GM18907 (cell line): ENCODE results near the gene CYS1.
"Not testable (repeated sequence)": the region's sequence is repeated elsewhere in the genome, so short reads cannot be mapped to it uniquely, and the experiment has no call there.

Experiments
- ATAC-seq: cut with Tn5 transposase; IDR thresholded peaks from one replicate; pipeline ENCODE4 v1.9.1; 2021; ENCODE audit warnings: mild to moderate bottlenecking, moderate library complexity; ENCODE audit not compliant: unreplicated experiment

The CYS1 gene

DNA sequence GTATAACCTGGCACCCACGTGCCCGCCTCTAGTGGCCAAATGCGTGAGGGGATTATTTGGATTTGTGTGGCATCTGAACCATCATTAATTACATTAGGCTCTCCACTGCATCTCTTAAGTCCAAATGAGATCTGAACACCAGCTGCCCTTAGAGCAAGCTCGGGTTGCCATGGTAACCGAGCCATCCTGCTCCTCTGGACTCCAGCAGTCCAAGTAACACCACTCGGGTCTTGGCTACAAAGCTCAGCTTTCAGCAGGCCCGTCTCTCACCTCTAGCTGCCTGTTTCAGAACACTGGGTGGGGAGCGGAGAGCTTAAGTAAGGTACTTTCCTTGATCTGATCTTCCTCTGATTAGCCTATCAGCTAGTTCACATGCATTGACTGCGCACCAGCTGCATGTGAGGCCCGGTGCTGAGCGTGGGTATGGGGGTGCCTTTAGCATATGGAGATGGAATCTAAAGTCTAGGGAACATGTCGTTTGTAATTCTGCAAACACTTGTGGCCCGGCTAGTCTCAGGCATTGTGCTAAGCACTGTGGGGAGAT, 14.1 kb upstream of the CYS1 start:
- no peak for ATAC-seq

DNA sequence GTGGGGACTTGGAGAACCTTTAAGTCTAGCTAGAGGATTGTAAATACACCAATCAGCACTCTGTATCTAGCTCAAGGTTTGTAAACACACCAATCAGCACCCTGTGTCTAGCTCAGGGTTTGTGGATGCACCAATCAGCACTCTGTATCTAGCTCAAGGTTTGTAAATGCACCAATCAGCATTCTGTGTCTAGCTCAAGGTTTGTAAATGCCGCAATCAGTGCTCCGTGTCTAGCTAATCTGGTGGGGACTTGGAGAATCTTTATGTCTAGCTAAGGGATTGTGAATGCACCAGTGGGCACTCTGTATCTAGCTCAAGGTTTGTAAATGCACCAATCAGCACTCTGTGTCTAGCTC, 11.7 kb upstream of the CYS1 start:
- not testable (repeated sequence) for ATAC-seq

DNA sequence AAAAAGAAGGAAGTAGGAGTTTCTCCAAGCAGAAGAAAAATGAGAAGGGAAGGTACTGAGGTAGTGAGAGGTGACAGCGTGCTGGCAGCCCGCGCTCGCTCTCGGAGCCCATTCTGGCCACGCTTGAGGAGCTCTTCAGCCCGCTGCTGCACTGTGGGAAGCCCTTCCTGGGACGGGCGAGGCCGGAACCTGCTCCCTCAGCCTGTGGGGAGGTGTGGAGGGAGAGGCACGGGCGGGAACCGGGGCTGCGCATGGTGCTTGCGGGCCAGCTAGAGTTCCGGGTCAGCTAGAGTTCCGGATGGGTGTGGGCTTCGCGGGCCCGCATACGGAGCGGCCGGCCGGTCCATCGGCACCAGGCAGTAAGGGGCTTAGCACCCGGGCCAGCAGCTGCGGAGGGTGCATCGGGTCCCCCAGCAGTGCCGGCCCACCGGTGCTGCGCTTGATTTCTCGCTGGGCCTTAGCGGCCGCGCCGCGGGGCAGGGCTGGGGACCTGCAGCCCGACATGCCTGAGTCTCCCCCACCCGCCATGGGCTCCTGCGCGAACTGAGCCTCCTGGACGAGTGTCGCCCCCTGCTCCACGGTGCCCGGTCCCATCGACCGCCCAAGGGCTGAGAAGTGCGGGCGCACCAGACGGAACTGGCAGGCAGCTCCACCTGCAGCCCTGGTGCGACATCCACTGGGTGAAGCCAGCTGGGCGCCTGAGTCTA, 11.1 kb upstream of the CYS1 start:
- ATAC-seq = peak; percentile 38

DNA sequence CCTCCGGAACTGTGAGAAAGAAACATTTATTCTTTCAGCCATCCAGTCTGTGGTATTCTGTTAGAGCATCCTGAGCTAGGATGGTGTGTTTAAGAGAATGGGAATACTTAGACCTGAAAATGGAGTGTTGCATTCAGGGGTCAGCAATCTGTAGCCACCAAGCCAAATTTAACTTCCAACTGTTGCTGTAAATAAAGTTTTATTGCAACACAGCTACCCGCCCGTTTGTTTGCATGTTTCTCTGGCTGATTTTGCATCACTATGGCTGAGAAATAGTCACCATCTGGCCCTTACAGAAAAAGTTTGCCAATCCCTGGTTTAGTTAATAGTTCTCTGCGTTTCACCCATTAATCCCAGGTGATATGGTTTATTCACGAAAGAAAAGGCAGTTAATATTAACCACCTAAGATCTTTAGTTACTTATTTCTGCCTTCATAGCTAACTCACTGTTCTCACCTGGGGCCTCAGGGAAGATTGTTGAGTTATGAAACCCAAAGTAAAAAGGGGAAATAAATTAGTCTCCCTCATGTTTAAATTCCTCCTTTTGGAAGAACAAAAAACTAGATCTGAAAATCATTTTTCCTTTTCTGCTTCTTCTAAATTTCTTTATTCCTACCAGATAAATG, 9.5 kb upstream of the CYS1 start:
- peak; percentile 48 for ATAC-seq

DNA sequence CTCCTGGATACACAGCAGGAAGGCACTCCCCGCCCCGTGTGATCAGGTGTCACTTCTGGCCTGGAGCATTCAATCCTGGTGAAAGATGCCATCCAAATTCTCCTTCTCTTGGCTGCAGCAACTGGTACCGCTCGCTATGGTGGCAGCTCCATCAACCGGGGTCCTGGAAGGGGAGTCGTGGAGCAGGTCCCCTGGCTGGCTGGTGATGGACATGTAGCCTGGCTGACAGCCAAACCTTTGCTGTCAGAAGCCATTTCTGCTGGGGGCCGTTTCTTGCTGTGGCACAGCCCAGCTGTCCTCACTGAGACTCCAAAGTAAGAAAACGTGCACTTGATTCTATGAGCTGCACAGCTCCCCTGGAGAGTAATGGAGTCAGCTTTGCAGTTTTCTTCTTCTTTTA, 7.1 kb upstream of the CYS1 start:
- no peak for ATAC-seq

DNA sequence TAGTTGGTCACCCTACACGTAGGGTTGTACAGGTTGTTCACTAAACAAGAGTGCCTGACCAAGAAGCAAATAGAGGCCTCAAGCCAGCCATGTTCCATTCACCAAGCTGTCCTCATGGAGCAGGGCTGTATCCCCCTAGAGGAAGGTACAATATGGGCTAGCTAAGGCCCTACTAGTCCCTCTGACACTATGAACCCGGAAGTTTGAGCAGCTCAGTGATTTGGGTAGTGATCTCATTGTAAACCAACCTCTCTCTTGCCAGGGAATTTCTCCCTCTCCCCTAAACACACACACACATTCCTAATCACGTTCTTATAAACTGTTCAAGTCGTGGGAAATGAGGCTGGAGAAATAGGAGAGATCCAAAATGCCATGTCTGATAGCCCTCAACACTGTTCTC, 6.7 kb upstream of the CYS1 start:
- ATAC-seq = no peak

DNA sequence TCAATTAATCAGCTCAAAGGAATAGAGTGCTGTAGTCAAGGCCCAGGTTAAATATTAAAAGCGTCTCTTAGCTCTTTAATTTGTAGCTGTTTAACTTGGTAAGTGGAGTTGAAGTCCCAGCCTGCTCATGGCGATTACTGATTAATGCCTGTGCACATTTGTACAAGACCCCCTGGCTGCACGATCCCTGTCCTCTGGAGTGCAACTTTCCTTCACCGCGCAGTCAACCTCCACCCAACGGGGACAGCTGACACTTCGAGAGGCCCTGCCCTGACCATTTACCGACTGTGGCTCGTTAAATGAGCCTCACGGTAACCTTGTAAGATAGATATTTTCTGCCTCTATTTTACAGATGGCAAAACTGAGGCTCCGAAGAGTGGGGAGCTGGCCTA, 5.5 kb upstream of the CYS1 start:
- no peak for ATAC-seq

DNA sequence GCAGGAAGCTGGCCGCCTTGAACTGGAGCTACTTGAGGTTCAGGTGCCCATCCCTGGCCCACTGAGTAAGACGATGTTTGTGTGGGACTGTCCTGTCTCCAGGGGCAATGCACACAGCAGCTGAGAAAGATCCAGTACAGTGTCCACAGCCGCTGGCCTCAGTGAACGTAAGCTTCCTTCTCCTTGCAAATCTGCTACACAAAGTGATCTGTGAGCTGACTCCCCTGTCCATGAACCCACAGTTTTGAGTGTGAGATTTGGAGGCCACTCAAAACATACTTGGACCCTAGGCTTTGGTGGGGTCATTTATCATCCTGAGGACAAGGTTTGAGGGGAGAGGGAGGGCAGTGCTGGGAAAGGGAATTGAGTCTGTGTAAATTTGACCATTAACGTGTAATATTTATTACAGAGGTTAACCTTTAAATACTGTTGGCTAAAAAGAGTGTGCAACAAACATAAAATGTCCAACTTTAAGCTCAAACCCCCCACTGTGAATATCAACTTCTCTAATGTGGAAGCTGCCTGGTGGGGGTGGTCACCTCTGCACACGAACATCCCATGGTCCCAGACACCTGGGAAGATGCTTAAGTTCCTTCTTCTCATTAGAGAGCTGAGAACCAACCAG, 4.9 kb upstream of the CYS1 start:
- no peak for ATAC-seq

DNA sequence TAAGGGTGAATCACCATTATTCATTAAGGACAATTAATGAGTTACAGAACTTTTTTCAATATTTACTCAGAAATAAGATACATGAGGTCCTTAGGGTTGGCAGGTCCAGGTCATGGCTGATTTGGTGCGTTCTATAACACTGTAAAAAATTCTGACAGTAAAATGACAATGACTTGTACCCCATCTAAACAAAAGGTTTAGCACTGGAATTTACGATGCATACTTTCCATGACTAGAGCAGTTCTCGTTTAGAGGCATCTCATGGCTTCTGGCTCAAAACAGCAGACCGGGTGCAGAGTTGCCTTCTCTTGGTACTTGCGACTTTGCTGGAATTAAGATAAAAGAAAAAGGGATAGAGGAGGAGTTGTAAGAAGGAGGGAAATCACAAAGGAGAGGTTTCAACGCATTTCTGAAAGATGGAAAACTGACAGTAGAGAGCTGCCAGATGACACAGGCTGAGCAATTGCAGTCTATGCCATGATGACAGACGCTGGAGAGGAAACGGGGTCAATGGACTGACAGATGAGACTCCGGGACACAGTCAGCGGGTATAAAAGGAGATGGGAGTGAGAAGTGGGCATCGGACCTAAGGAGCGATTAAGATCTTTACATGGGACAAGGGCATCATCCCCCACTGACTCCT, 4.1 kb upstream of the CYS1 start:
- ATAC-seq = peak; percentile 1

DNA sequence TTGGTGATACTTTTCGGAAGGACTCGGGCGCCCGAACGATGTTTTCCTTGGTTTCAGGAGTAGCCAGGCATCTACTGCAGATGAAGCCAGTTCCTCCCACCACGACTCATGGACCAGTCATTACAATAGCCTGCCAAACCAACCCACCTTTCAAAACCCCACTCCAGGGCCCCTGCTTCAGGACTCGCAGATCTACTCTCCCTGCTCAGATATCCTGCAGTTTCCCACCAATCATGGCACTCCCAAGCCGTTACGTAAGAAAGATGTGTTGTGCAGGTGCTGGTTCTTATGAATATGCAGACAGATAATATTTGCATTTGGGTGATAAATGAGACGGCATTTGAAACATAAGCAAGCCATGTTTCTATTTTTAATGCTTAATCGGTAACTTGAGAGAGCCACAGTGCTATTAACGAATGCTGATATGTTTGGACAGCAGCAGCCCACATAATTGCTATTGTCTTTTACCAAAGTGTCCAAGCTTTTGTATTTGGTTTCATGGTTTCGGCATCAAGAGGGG, 3.5 kb upstream of the CYS1 start:
- ATAC-seq = peak; percentile 48

DNA sequence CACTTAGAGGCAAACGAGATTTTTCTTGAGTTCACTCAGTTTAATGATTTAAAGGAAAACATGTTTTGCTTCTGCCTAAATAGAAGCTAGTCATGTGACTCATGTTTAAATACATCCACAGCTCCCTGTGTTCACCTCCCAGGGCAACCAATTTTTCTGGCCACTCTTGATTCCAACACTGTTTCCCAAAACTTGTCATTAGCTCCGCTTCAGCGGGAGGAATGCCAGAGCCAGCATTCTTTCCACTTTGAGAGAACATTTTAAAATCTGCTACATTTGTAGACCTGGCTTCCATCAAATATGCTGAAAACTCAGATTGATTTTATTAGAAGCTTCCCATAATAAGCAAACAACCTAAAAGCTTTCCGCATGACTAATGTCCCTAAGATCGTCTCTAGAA, 2.8 kb upstream of the CYS1 start:
- ATAC-seq = no peak

DNA sequence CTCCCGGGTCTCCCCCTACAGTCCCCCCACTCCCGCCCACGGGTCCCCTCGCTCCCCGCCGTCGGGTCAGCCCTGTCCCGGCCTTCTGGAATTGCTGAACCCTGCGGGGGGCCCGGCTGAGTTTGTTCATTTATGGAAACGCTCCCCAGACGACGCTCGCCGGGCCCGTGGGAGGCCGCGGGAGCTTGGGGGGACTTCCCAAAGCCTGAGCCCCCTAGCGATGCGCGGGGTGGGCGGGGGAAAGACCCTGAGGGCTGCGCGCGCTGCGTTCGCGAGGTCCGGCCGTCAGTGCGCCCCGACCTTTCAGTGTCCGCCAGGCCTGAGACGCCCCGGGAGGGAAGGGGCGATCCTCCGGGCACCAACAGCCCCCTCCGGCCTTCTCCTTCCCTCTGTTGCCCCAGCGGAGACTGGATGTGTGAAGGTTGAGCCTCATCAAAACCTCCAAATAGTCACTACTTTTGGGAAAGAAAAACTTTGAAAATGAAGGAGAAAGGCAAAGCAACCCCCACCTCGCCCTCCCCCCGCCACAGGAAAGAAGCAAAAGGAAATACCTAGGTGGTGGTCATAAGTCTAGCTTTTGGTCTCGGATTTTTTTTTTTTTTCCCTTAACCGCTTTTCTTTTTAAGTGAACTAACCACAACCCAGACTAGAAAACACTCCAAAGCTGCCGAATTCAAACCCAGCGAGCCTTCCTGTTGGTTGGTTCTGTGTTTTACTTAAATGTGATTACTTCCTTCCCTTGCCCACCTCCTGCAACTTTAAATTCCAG, 509 bp upstream of the CYS1 start:
- ATAC-seq = peak; percentile 34

DNA sequence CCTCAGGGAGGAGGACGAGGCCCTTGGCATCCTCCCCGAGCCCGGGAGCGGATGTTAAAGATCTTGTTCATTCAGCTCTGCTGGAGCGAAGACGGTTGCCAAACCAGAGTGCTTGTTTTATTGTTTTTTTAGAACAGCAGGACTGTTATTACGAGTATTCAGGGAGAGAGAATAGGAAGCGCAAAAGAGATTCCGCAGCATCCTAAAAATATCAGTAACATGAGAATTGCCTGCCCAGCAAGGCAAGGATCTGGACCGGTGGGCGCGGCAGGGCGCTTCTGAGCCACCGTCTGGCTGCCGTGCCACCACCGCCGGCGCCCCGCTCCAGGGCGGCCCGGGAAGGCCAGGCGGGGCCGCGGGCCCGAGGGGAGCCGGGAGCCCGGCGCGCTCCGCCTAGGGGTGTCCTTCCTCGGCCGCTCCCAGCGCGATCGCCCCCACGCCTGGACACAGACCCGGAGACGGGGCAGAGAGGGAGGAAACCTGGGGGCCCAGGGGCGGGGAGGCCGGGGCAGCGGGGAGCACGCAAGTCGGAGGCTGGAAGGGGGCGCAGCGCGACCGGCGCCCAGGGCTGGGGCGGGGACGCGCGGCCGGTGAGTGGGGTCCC, 843 bp downstream of the CYS1 start:
- ATAC-seq = peak; percentile 31

DNA sequence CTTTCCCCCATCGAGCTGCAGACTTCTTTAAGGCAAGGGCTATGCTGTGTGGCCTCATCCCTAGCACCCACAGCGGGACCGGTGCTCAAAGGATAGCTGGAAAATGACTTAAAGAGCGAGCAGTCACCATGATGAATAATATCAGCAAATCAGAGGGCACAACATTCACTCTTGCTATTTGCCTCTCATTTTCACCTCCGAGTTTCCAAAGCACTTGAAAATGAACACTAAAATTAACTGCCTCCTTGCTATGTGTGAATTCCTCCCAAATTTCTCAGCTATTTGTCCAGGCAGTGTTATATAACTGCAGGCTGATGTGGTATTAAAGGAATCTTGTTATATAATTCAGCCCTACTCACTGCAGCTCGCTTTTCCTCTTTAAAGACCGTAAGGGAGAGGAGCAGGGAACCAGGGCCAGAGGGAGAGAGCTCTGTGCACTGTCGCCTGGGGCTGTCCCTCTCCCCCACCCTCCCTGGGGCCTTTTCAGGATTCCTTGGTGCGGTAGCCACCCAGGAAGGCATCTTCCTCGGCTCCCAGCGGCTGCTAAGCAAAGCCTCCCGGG, 1.4 kb downstream of the CYS1 start:
- no peak for ATAC-seq

DNA sequence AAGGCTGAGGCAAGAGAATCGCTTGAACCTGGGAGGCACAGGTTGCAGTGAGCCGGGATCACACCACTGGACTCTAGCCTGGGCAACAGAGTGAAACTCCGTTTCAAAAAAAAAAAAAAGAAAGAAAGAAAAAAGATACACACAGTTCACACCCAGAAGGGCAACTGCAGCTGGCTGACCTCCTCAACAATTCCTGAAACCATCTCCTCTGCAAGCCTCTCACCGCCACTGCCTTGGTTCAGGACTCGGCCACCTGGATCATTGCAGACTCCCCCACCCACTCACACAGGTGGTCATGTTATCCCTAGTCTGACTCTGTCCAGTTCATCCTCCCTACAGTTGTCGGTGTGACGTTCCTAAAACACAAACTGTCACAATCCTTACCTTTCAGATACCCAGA, 2.2 kb downstream of the CYS1 start:
- ATAC-seq = no peak

DNA sequence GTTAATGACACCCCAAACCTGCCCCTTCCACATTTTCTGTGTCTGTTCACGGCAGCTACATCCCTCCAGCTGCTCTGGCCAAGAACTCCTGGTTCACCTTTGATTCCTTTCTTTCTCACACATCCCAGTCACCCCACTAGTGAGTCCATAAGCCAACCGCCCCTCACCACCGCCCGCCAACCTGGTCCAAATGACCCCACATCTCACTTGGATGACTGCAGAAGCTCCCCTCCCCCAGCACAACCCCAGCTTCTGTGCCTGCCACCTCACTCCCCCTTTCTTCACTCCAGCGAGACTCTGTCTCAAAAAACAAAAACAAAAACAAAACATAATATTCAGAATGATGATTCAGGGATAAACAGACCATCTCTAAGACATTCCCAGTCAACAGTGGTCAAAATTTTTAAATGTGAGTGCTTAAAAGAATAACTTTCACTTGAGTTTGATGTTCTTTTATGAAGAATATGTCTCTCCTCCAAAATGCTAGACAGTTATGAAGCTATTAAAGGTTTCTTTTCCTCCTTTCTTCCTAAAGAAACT, 3.2 kb downstream of the CYS1 start:
- no peak for ATAC-seq

DNA sequence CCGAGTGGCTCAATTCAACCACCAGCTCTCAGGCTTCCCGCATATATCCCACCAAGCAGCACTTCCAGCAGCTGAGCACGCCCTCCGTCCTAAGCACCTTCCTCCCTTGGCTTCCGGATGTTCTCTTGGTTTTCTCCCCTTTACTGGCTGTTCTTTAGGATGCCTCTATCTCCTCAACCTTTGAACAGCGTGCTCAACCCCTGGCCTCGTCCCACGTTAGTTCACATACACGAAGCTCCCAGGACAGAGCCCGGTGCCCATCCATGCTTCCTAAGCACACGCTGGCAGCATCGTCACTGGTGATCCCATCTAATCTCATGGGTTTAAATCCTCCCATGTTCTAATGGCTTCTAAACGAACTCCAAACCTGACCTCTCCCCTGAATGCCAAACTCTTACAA, 3.7 kb downstream of the CYS1 start:
- no peak for ATAC-seq

DNA sequence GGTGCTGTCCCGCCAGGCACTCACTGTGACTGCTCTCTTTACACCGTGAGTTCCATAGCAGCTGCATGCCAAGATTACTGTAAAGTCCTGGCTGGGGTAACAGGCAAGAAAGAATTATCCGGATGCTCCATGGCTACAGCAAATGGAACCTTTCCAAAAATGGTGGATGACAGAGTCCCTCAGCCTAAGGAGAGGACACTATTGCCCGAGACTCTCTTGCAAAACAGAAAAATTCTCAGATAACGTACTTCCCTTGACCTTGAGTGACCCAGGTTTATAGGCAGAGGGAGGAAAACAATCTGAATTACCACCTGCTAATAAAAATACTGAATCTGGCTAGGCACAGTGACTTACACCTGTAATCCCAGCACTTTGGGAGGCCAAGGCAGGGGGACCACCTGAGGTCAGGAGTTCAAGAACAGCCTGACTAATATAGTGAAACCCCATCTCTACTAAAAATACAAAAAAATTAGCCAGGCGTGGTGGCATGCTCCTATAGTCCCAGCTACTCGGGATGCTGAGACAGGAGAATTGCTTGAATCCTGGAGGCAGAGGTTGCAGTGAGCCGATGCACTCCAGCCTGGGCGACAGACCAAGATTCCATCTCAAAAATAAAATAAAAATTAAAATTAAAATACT, 4.5 kb downstream of the CYS1 start:
- ATAC-seq = no peak

DNA sequence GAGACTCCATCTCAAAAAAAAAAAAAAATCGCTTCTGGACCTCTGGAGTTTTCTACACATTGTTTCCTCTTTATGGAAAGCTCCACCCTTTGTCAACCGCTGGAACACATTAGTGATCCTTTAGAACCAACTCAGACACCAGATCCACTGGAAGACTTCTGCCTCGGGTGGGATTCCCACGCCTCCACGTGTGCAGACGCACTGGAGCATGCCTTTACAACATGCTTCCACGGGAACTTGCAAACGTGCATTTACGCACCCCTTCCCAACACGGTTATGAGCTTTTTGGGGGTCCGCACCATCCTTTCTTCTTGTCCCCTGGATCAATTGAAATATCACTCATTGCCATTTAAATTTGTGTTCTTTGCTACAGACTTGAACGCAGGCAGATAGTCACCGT, 5.1 kb downstream of the CYS1 start:
- ATAC-seq = no peak
